GM21528 (cell line): ENCODE data around the gene TENT4B.

Experiments
- ATAC-seq: cut with Tn5 transposase; IDR thresholded peaks from one replicate; pipeline ENCODE4 v1.9.1; 2021; ENCODE audit warnings: mild to moderate bottlenecking, moderate library complexity; ENCODE audit not compliant: unreplicated experiment, low FRiP score

Gene TENT4B

DNA sequence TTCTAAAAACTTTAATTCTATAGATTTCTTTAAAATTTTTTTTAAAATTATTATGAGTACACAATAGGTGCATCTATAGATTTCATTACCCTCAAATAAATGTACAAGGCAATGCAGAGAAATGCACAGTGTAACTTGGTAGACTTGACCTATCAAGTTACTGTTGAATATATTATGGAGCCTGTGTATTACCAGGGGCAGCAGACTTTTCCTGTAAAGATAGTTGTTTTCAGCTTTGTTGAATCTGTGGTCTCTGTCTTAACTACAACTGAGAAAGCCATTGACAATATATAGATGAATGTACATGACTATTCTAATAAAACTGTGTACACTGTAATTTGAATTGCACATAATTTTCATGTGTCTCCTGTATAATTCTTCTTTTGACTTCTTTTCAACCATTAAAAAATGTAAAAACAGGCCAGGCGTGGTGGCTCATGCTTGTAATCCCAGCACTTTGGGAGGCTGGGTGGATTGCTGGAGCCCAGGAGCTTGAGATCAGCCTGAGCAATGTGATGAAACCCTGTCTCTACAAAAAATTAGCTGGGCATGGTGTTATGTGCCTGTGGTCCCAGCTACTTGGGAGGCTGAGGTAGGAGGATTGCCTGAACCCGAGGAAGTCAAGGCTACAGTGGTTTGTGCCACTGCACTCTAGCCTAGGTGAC is 39.4 kb downstream of the TENT4B start:
- ATAC-seq = no peak

DNA sequence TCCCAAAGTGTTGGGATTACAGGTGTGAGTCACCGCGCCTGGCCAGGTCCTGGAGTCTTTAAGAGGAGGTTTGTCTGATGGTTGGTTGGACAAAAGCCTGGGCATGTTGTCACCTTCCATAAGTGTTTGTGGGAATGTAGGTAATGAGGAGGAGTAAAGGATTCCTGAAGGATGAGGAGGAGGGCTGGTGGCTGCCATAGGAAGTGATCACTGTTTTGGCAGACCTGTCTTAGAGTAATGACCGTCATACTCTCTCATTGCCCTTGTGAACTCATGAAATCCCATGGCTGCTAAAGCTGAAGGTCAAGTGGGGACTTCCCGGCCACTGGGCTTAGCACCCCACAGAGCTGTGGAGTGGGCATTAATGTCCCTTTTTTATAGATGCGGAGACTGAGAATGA is 40.5 kb downstream of the TENT4B start:
- ATAC-seq = no peak

DNA sequence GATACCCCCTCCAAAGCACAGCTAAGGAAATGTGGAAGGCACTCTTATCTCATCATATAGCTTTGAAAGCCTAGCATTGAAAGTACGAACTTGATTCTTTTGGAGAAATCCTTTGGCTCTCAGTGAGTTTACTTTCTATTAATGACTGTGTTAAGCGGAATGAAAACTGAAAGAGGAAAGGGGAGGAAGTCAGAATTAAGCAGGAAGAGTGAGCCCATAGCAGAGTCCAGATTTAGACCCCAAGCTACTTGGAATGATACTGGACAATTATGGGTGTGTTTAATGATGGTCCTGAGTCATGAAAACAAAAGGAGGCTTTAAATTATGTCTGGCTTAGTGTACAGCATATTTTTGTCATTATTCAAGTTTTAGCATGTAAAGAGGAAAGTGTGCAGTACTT is 42.2 kb downstream of the TENT4B start:
- no peak for ATAC-seq

DNA sequence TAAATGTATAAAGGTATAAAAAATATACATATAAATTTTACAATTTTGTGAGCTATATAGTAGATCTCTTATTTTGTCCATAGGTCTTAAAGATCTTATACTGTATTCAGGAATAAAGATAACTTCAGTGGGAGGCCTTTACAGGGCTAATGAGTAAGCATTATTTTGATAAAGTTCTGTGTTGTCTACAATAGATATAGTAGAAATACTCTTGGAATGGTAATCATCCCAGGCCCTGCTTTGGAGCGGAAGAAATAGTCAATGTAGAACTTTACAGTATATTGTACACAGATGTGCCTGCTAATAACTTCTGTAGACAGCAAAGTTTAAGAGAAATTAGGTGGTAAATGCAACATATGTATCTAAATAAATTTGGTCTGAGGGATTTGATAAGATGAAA is 42.6 kb downstream of the TENT4B start:
- ATAC-seq = no peak

DNA sequence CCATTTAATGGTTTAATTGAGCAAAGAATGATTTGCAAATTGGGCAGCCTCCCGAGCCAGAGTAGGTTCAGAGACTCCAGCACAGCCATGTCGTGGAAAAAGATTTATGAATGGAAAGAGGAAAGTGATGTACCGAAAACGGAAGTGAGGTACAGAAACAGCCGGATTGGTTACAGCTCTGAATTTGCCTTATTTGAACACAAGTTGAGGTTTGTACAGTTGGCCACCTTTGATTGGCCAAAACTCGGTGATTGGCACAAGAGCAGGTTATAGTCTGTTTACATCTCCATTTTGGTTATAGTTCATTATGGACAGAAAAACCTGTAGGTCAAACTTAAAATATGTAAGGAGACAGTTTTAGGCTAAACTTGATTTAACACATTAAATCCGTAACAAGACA is 44.5 kb downstream of the TENT4B start:
- no peak for ATAC-seq

DNA sequence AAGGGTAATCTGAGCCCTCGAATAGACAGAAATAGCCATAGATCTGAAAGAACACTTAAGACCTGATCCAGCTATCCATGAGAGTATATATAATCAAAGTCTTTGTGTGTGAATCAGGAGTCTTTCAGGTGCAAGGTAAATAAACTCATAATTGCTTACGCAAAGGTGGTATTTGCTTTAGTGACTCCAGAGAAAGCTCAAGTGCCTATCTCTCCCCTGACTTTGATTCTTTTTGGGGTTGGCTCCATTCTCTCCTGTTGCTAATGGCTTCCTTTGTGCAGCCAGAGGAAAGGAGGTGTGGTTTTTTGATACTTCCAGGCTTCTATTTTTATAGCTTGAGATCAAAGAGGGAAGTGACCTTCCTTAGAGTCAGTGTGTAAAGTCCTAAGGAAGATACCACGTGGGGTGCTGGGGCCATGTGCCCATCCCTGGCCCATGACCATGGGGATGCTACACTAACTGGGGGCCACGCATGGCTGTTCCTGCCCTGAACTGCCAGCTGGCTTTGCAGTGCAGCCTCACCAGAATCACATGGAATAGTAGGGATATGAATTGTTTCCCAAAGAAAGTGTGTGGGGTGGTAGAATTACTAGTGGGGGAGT is 45.8 kb downstream of the TENT4B start:
- ATAC-seq = no peak

DNA sequence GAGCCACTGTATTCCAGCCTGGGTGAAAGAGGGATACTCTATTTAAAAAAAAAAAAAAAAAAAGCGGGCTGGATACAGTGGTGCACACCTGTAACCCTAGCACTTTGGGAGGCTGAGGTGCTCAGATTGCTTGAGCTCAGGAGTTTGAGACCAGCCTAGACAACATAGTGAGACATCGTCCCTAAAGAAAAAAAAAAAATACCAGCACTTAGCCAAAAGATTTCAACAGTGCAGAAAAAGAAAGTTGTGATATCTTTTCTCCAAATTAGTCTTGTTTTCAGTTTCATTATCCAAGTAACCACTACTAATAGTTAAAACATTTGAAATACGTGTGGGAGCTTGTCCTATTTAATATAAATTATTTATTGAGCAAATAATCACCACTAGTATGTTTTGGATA is 48.7 kb downstream of the TENT4B start:
- no peak for ATAC-seq

DNA sequence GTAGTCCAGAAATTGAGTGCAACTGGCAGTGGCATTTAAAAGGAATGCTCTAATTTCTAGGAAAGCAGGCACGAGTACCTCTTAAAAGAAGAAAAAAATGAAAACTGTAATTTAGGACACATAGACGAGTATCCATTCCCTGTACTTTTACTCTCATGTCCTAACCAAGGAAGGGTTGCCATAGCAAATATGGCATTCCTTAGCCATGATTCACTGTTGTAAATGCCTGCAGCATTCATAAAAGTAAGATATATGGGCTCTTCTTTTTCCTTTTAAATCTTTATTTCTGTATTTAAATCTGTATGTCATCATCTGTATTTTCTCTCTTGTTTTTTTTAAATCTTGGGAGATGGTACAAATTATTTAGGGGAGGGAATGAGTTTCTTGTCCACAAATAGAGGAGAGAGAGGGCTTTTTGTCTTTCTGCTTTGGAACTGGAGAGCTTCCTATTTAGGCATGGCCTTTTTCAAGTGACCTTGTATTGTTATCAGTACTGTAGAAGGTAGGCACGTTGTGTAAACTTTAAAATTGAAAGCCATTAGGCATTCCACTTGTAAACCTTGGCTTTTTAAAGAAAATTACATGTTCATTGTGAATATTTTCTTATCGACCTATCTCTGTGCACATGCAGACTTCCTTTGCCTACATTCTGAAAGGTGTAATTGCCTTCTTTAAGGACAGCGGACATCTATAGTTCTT is 50.0 kb downstream of the TENT4B start:
- ATAC-seq = no peak

DNA sequence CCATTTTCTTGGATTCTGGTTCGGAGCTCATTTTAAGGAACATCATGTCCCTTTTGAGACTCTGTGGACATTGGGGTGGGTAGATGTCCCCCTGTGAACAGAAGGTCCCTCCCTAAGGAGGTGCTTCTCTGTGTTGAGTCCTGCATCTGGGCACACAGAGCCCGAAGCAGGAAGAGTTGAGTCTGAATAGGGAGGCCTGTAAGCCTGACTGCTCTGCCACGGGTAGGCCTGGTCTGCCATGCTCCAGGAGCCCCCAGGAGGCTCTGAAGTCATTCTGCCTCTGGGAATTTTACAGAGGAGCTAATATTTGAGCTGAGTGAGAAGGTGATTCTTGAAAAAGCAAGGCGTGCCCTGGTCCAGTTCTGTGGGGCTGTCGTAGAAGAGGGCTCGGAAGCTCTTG is 50.6 kb downstream of the TENT4B start:
- ATAC-seq = no peak

DNA sequence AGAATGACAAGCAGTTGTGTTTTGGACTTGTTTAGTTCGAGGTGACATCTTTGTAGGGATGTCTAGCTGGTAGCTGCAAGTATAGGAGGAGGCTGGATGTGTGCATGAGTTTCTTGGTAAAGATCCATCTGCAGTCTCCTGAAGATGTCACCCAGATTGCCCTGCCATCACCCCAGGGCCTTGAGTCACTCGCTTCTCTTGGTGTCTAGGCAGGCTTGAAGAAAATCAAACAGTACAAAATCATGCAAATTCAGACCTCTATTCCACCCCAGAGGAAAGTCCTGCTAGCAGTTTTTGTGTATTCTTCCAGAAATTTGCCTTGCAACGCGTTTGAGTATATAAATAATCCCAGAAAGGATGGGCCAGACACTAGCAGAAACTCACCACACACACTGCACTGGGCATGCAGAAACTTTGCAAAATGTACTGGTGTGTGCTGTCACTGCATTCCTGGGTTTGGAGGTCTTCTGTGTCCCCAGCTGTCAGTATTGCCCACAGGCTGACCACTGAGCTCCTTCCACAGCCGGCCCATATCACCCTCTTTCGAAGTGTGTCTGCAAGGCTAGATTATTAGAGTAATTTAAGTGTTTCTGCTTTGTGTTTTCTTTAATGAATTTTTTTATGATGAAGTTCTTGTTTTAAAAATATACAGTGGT is 51.5 kb downstream of the TENT4B start:
- ATAC-seq = no peak

DNA sequence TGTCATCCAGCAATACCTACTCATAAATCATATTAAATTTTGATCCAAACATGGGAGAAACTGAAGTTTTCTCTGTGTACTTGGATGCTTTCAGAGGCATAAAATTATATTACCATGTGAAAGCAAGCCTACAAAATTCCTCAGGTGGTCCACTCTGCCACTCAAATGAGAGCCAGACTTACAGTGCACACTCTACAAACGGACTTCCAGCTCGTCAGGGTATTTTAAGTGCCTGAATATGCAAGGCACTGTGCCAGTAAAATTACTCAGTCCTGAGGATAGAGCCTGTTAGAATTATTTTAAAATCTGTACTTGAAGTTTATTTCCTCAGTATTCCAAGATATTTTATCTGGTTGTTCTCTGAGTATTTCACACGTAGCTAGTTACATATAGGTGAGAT is 54.5 kb downstream of the TENT4B start:
- no peak for ATAC-seq

DNA sequence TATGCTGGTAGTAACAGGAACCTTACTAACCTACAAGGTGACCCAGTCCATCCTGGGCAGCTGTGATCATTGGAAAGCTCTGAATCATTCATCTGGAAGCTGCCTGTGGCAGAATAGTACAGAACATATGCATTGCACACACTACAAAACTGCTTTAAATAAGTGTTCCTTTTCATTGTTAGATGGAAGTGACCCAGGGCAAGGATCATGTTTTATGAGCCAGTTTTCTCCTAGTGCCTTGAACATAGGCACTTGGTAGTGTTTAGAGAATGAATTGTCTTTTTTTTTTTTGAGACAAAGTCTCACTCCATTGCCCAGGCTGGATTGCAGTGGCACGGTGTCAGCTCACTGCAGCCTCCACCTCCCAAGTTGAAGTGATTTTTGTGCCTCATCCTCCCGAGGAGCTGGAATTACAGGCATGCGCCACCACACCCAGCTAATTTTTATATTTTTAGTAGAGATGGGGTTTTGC is 55.4 kb downstream of the TENT4B start:
- no peak for ATAC-seq

DNA sequence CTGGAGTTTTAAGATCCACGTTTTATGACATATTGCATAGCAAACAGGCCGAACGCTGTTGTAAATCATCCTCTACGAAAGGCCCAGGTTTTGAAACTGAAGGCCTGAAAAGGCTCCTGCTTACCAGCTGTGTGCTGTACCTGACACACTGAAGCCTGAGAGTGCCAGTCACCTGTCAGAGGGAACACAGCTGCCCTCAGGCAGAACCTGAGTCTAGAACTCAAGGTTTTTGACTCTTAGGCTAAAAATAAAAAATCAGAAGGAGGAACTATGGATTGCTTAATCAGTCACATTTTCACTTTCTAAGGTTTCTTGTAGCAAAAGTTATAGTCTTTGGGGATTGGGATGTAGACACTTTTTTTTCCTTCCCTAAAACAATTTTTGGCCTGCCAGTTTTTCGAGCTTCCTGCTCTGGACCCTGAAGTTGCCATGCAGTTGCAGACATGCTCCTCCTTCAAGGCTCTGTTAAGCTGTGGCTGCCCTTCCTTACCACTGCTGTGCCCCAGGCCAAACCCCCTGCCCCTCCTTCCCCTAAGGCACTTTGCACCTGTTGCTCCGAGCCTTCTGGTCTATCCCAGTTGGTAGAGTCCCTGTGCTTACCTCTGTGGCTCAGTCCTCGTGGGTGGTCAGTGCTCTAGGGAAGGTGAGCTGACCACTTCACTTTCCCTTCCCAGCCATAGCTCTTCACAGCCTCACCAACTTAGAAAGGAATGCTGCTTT is 56.6 kb downstream of the TENT4B start:
- no peak for ATAC-seq

DNA sequence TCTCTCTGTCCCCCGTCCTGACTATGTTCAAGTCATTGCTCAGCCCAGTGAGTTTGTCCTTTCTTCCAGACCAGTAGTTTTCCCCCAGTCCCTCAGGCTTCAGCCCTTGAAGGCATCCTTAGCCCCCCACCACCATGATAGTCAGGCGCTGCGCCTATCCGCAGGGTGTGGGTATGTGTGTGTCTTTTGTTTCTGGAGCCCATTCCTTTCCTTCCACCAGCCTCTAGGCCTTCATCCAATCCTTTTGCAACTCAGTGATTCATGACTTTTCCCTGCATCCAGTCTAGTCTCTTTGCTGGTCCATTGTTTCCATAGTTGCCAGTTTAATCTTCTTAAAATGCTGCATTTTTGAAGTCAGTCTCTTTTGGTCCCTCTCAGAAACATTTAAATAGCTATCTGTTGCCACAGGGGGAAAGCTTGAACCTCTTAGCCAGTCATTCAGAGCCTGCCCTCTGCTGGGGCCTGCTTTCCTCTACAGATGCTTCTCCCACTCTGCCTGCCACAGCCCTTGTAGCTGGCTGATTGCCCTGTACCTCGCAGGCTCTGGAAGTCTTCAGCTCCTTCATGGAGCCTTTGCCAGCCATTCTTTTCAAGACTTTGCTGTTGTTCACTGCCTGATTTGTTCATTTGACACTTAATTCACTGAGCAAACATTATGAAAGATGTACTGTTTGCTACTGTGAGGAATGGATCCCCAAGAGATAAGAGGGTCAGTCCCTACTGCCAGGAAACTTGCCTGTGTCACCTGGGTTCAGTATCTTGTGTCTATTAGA is 57.3 kb downstream of the TENT4B start:
- ATAC-seq = no peak

DNA sequence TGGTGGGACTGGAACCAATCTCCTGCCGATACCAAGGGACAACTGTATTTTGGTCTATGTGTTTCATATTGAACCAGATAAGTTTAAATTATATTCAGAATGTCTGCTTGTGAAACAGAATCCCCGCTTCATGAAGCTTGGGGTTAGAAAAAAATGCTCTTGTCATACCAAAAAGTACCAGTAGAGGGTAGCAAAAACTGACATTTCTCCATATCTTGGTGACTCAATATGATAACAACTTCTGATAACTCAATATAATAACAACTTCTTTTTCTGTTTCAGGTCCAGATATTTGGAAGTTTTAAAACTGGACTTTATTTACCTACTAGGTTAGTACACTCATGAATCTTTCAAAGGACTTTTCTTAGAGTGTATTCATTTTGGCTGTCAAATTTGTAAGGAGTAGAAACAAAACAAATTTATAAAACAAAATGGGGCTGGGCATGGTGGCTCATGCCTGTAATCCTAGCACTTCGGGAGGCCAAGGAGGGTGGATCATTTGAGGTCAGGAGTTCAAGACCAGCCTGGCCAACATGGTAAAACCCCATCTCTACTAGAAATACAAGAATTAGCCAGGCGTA is 60.9 kb downstream of the TENT4B start:
- no peak for ATAC-seq

DNA sequence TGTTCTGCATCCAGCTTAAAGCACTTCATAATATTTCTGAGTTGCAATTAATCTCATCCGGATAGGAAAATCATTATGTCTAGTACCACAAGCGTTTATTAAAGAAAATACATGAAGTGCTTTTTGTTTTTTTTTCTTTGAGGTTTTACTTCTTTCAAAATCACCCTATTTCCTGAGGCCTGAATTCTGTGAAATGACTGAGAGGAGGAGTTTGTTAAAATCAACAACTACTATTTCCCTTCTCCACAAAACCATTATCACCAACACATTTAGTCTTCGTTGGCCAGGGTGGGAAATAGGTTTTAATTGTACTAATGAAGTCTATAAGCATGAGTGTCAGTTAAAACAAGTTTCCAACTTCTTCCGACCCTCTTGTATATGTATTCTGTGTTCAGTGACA is 62.6 kb downstream of the TENT4B start:
- ATAC-seq = no peak

DNA sequence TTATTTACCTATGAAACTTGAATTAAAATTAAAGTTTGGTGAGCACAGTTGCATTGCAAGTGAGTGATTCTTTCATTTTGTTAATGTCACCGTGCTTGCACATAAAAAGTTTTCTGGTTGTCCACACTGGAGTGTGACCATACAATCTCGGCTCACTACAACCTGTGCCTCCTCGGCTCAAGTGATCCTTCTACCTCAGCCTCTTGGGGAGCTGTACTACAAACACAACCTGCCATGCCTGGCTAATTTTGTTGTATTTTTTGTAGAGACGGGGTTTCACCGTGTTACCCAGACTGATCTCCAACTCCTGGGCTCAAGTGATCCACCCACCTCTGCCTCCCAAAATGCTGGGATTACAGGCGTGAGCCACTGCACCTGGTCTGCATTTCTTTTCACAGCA is 63.1 kb downstream of the TENT4B start:
- ATAC-seq = no peak

DNA sequence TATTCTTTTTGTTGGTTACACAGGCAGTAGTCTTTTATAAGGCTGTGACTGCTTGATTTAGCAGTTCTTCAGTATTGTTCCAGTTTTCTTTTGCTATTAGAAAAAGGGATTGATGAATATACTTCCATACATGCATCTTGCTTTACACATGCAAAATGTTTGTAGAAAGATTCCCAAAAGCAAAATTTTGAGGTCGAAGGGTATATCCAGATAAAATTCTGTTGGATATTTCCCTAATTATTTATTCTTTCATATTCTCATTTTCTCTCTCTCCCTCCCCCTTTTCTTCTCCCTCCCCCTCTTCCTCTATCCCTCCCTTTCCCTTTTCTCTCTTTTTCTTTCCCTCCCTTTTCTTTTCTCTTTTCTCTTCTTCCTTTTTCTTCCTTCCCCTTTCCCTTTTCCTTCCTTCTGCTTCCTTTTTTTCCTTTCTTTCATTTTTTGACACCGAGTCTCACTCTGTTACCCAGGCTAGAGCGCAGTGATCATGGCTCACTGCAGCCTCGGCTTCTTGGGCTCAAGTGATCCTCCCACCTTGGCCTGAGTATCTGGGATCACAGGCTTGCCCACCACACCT is 66.4 kb downstream of the TENT4B start:
- ATAC-seq = no peak

DNA sequence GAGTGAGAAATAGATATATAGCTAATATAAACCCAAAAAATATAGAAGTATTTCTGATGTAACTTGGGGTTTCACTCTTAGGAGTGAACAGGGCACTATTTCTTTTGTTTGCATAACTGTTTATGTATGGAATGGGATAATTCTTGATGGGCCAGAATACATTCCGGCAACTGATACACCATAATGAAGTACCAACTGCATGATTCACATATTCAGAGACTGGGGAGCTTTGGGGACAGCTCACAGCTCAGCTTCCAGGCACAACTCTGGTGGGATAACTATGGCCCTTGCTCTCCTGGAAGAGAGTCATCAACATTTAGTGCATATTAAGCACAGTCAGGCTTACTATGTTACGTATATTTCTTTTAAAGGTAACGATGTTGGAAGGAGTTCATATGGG is 71.2 kb downstream of the TENT4B start:
- ATAC-seq = no peak
